NT2/D1 (cell line): Measurements from ENCODE around the gene PPP1R1A.

Experiments used
- SUZ12 ChIP-seq: IDR thresholded peaks from 2 replicates; pipeline ENCODE4 v1.6.1; 2011; ENCODE audit not compliant: insufficient read length, insufficient read depth; ENCODE audit errors: extremely low read depth
- YY1 ChIP-seq: IDR thresholded peaks from 2 replicates; pipeline ENCODE4 v1.6.1; 2011; ENCODE audit not compliant: insufficient read length, insufficient read depth
- ZNF274 ChIP-seq: IDR thresholded peaks from 2 replicates; pipeline ENCODE4 v1.6.1; 2011; ENCODE audit warnings: mild to moderate bottlenecking, low read depth, low read length

DNA sequence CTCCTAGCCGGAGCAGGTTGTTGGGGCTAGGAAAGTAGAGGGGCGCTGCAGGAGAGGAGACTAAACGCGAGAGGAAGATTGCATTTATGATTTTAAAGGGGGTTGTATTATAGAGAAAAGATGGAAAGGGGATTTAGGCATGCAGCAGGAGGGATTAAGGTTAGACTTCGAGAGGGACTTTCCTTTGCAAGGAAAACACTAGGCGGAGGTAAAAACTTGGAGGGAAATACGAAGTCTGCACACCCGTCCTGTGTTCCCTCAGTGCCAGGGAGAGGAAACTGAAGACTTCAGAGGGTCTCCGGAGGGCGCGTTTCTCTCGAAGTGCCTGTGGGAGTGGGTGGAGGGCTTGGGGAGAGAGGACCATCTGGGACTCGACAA, 420 bp upstream of the PPP1R1A start:
- TF ChIP-seq YY1 (no peak), ZNF274 (no peak), SUZ12 (no peak)
